ENCODE results near the gene DOK7.

DNA sequence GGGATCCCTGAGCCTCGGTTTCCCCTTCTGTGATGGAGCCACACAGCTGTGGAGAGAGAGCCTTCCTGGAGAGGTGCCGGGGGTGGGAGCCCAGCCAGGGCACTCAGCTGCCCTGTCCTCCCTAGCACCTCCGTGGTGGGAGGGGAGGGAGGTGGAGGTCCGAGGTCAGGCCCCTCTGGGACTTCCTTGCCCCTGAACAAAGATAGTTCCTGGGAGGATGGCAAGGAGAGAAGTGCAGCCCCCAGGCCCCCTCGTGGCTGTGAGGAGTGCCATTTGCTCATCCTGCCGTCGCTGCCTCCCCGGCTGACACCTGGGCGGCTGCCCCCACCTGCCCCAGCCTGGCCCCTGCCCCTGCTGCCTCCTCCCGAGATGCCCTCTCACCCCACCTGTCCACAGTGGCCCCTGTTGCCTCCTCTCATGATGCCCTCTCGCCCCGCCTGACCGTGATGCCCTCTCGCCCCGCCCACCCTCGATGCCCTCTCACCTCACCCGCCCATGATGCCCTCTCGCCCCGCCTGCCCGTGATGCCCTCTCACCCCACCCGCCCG lies 12.7 kb downstream of the DOK7 start:
- TF ChIP-seq, protein P1, sequence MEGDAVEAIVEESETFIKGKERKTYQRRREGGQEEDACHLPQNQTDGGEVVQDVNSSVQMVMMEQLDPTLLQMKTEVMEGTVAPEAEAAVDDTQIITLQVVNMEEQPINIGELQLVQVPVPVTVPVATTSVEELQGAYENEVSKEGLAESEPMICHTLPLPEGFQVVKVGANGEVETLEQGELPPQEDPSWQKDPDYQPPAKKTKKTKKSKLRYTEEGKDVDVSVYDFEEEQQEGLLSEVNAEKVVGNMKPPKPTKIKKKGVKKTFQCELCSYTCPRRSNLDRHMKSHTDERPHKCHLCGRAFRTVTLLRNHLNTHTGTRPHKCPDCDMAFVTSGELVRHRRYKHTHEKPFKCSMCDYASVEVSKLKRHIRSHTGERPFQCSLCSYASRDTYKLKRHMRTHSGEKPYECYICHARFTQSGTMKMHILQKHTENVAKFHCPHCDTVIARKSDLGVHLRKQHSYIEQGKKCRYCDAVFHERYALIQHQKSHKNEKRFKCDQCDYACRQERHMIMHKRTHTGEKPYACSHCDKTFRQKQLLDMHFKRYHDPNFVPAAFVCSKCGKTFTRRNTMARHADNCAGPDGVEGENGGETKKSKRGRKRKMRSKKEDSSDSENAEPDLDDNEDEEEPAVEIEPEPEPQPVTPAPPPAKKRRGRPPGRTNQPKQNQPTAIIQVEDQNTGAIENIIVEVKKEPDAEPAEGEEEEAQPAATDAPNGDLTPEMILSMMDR (IDR thresholded peaks at IDR 0.05 in 4 of 5, conservative IDR thresholded peaks at IDR 0.05 in 1 of 5), result no peak
- TF ChIP-seq POLR2A (IDR thresholded peaks at IDR 0.05), result no peak
